ENCODE results near the gene TUNAR. TPM values are rescaled to one million over a fixed set of nuclear protein-coding genes. Genes with fewer than 3 reads are reported as not detected.

TUNAR gene
- total and polyA plus RNA-seq, 10 donors = 0.03 to 0.69 (median 0.35) TPM; not detected in 5

- intact Hi-C loops (cut with DNase I; ENCODE audit: low total_unique reads) = no loop called here
- Histone ChIP-seq H3K4me1 (no peaks in the 10 kb centered on the region), H3K9me3 (no peaks in the 10 kb centered on the region), H3K36me3 (no peaks in the 10 kb centered on the region), H3K4me3 (no peak overlapping the region), H3K27me3 (replicated peaks in 1 of 7) (no peaks in the 10 kb centered on the region), H3K27ac (no peak overlapping the region)
- no peak for TF ChIP-seq POLR2AphosphoS5 (IDR thresholded peaks at IDR 0.05)
- TF ChIP-seq POLR2A (IDR thresholded peaks at IDR 0.05) = no peak
- no peak for TF ChIP-seq CTCF (IDR thresholded peaks at IDR 0.05 in 8 of 11, conservative IDR thresholded peaks at IDR 0.05 in 3 of 11)
- no peak for DNase-seq
- WGBS, 5 donors = 53 to 79% (median 58%) methylated on average over 1 of the region's 1 CpG
These were observed 35.0 kb upstream of the TUNAR start for GRCh38 chr14:95841668-95842067.

GRCh38 chr14:95849761-95850160 lies 26.9 kb upstream of the TUNAR start:
- no peaks in the 10 kb centered on the region for H3K4me1 ChIP-seq
- no peak for DNase-seq
- H3K9me3 ChIP-seq = peaks cover 0 to 7% (median 0%) of the 10 kb centered on the region in 8 donors
- WGBS, 5 donors = 60 to 84% (median 71%) methylated on average over 3 of the region's 3 CpGs
- H3K27me3 ChIP-seq (replicated peaks in 1 of 7) = peaks cover 0 to 9% (median 0%) of the 10 kb centered on the region in 7 donors
- H3K36me3 ChIP-seq = no peaks in the 10 kb centered on the region
- no peak overlapping the region for H3K27ac ChIP-seq
- intact Hi-C loops (cut with DNase I; ENCODE audit: low total_unique reads) = no loop called here
- H3K4me3 ChIP-seq = no peak overlapping the region
- TF ChIP-seq POLR2AphosphoS5 (IDR thresholded peaks at IDR 0.05) = no peak
- no peak for TF ChIP-seq POLR2A (IDR thresholded peaks at IDR 0.05)
- TF ChIP-seq CTCF (IDR thresholded peaks at IDR 0.05 in 8 of 11, conservative IDR thresholded peaks at IDR 0.05 in 3 of 11) = no peak

DNA sequence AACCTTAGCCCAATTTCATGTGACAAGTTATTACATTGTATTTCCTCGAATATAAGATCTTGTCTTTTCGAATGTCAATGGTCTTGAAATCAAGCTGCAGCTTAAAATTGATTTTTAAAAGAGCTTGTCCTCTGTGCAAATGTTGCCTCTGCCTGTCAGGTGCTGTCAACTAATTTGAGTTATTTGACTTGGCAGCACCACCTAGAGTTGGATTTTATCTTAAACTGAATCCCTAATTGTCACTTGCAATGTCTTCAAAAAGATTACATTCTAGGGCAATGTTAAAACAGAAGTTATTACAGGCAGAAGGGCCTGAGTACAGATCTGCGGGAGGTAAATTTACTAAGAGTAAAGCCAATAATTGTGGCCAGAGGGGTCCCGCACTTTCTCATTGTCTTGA lies 26.2 kb upstream of the TUNAR start:
- WGBS, 5 donors = 79 to 90% (median 80%) methylated on average over 4 of the region's 4 CpGs
- Histone ChIP-seq H3K36me3 (no peaks in the 10 kb centered on the region), H3K27me3 (replicated peaks in 1 of 7) (peaks cover 0 to 9% (median 0%) of the 10 kb centered on the region in 7 donors), H3K4me1 (no peaks in the 10 kb centered on the region), H3K27ac (no peak overlapping the region), H3K9me3 (peaks cover 0 to 7% (median 0%) of the 10 kb centered on the region in 8 donors), H3K4me3 (no peak overlapping the region)
- TF ChIP-seq CTCF (IDR thresholded peaks at IDR 0.05 in 8 of 11, conservative IDR thresholded peaks at IDR 0.05 in 3 of 11) (no peak), POLR2AphosphoS5 (IDR thresholded peaks at IDR 0.05) (no peak), POLR2A (IDR thresholded peaks at IDR 0.05) (no peak)
- intact Hi-C loops (cut with DNase I; ENCODE audit: low total_unique reads) = no loop called here
- no peak for DNase-seq

- WGBS, 5 donors = 75 to 89% (median 77%) methylated on average over 4 of the region's 4 CpGs
- H3K27ac ChIP-seq = no peak overlapping the region
These were observed 21.0 kb upstream of the TUNAR start for GRCh38 chr14:95855606-95856005.

More at GRCh38 chr14:95855606-95856005, 21.0 kb upstream of the TUNAR start:
- H3K36me3 ChIP-seq = no peaks in the 10 kb centered on the region
- DNase-seq = no peak
- TF ChIP-seq POLR2AphosphoS5 (IDR thresholded peaks at IDR 0.05) = no peak
- no peak for TF ChIP-seq POLR2A (IDR thresholded peaks at IDR 0.05)
- no peak for TF ChIP-seq CTCF (IDR thresholded peaks at IDR 0.05 in 8 of 11, conservative IDR thresholded peaks at IDR 0.05 in 3 of 11)
- no peaks in the 10 kb centered on the region for H3K4me1 ChIP-seq
- intact Hi-C loops (cut with DNase I; ENCODE audit: low total_unique reads) = no loop called here
- H3K9me3 ChIP-seq = peaks cover 0 to 7% (median 0%) of the 10 kb centered on the region in 8 donors
- no peak overlapping the region for H3K4me3 ChIP-seq
- H3K27me3 ChIP-seq (replicated peaks in 1 of 7) = no peaks in the 10 kb centered on the region

All from spleen (tissue), 11 donors.